Stimulated activated CD8-positive, alpha-beta memory T cell treated with anti-CD3 and anti-CD28 coated beads, Interleukin-4, amount 100 ng/mL, for 4 hours (primary cell): Measurements from ENCODE around the gene GMFB.
A peak's percentile ranks its signal among the peaks of the same experiment; 100 is the strongest.
"Not testable (repeated sequence)": the region's sequence is repeated elsewhere in the genome, so short reads cannot be mapped to it uniquely, and the experiment has no call there.

ENCODE experiments used
- DNase-seq, 2 donors: peaks; one replicate each; pipeline ENCODE4 v3.0.0-alpha.2; 2020; ENCODE audit warnings: low read depth in 2 of 2, low spot score in 1 of 2

Gene GMFB

GRCh38 chr14:54462048-54462447, 26.7 kb downstream of the GMFB start:
- DNase-seq = no peak

- no peak for DNase-seq
These were observed 29.7 kb downstream of the GMFB start for GRCh38 chr14:54459106-54459505.

- not testable (repeated sequence) for DNase-seq
These were observed 30.2 kb downstream of the GMFB start for GRCh38 chr14:54458536-54458935.

- no peak for DNase-seq
These were observed 31.2 kb downstream of the GMFB start for GRCh38 chr14:54457609-54457996.

- not testable (repeated sequence) for DNase-seq
These were observed 31.8 kb downstream of the GMFB start for GRCh38 chr14:54456820-54457608.

GRCh38 chr14:54455363-54455762, 33.4 kb downstream of the GMFB start:
- DNase-seq = no peak

- DNase-seq = not testable (repeated sequence)
These were observed 34.8 kb downstream of the GMFB start for GRCh38 chr14:54453990-54454389.

GRCh38 chr14:54453252-54453651, 35.5 kb downstream of the GMFB start:
- DNase-seq = no peak

- DNase-seq = no peak
These were observed 36.8 kb downstream of the GMFB start for GRCh38 chr14:54451961-54452360.

GRCh38 chr14:54451121-54451601, 37.6 kb downstream of the GMFB start:
- no peak for DNase-seq

- no peak for DNase-seq
These were observed 38.2 kb downstream of the GMFB start for GRCh38 chr14:54450535-54450934.

GRCh38 chr14:54447231-54447692, 41.5 kb downstream of the GMFB start:
- no peak for DNase-seq

GRCh38 chr14:54446161-54446693, 42.6 kb downstream of the GMFB start:
- DNase-seq = no peak

GRCh38 chr14:54444681-54445080, 44.1 kb downstream of the GMFB start:
- no peak for DNase-seq

- no peak for DNase-seq
These were observed 44.8 kb downstream of the GMFB start for GRCh38 chr14:54443981-54444380.

GRCh38 chr14:54442961-54443360, 45.8 kb downstream of the GMFB start:
- not testable (repeated sequence) for DNase-seq

- DNase-seq = peak; percentile 84 to 90
These were observed 47.6 kb downstream of the GMFB start, which contains the start of gene CNIH1 for GRCh38 chr14:54440873-54441868. Gene CNIH1, minus strand, starts transcription at chr14:54441374. Its CDS starts 47 bp downstream, at chr14:54441327.

- DNase-seq = no peak
These were observed 48.3 kb downstream of the GMFB start for GRCh38 chr14:54440476-54440872.

GRCh38 chr14:54440037-54440436, 48.7 kb downstream of the GMFB start:
- no peak for DNase-seq

- no peak for DNase-seq
These were observed 50.1 kb downstream of the GMFB start for GRCh38 chr14:54438703-54439102.

GRCh38 chr14:54437954-54438353, 50.8 kb downstream of the GMFB start:
- not testable (repeated sequence) for DNase-seq
